NCI-H146 treated with DMSO at 0.1 percent for 48 hours (cell line): ENCODE data around the gene REG3G.
"Not testable (repeated sequence)": the region's sequence is repeated elsewhere in the genome, so short reads cannot be mapped to it uniquely, and the experiment has no call there.

Source experiments
- DNase-seq: peaks from one replicate; lab custom pipeline; 2025; ENCODE audit not compliant: unreplicated experiment; lab: John Stamatoyannopoulos, UW

REG3G gene

DNA sequence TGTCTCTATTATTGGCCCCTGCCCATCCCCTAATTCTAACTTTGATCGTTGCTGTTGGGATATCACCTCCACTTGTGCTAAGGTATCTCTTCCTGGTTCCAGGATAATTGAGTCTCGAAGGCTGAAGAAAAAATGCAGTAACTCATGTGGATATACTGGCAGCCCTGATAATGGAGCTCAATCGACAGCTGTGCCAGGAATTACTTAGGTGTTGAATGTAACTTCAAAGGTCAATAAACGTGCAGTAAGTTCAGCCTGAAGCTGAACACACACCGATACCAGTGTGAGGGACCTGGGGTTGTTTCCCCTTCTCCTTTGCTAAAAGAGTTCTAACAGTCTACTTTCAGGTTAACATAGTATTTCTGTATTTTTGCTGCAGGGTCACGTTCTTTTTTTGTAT, 11.9 kb upstream of the REG3G start:
- DNase-seq, result no peak

DNA sequence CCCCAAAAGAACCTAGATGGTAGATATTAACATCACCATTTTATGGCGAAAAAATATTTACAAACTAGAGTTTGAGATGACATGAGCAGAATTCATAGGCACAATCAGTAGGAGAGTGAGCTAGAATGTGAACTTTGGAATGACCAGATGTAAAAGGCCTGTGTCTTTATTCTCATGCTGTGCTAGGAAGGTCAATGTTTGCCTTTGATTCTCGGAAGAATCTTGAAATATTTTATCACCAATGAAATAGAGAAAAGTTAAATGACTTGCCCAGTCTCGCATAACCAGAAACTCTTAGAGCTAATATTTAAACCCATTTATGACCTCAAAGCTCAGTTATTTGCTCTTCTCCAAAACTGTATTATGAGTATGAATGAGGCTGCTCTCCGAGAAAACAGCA, 9.2 kb upstream of the REG3G start:
- DNase-seq, result no peak

DNA sequence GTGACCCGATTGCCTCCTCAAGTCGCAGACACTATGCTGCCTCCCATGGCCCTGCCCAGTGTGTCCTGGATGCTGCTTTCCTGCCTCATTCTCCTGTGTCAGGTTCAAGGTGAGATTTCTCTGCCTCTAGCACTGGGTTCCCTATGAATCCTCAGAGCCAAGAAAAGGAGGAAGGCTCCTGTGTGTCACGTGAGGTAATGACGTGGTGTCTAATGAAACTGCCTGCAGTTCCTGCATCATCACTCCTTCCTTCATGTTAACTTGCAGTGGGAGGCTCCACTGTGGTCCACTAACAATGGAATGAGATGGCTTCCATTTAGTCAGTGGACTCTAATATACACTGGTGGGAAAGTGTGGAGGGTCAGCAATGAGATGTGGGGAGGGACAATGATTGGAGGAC, 559 bp downstream of the REG3G start:
- no peak for DNase-seq

DNA sequence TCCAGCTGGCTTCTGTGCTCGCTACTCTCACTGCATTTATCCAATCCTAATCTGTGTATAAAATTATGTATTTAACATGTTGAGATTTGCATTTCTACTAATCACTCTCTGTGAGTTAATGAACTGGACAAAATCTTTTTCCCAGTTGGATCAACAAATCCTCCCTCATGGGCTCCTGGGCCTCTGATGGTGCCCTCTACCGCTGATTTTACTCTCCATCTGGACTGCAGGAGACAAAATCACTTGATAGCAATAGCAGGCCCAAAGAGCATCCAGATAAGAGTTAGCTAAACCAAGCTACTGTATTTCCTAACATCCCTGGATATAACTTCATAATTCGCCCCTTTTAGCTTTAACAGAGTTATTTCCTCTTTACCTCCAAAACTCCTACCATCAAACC, 14.4 kb downstream of the REG3G start:
- no peak for DNase-seq

DNA sequence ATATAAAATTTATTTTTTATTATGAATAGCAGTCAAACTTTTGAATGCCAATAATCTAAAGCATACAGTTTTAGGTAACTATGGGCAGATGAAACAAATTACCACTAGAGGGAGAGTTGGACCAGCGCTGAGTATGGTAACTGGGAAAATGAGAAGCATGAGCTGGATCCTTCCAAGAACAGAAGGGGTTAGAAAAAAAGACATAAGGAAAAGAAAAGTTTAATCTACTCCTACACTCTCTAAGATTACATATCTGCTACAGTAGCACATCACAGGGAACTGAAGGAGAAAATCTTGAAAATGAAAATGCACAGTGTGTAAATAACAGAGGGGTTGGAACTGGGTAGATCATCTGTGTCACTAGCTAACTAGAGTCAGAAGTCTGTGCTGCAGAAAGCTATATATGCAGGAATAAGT, 15.5 kb downstream of the REG3G start:
- peak; percentile 7 for DNase-seq

DNA sequence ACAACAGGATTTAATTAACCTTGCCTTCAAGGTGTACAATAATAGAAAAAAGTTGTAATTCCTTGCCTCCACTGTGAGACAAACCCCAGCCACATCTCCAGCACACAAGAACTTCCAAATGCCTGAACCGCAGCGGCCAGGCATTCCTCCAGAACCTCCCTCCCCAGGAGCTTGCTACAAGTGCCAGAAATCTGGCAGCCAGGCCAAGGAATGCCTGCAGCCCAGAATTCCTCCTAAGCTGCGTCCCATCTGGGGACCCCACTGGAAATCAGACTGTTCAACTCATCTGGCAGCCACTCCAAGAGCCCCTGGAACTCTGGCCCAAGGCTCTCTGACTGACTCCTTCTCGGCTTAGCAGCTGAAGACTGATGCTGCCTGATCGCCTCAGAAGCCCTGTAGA, 28.0 kb downstream of the REG3G start:
- not testable (repeated sequence) for DNase-seq

DNA sequence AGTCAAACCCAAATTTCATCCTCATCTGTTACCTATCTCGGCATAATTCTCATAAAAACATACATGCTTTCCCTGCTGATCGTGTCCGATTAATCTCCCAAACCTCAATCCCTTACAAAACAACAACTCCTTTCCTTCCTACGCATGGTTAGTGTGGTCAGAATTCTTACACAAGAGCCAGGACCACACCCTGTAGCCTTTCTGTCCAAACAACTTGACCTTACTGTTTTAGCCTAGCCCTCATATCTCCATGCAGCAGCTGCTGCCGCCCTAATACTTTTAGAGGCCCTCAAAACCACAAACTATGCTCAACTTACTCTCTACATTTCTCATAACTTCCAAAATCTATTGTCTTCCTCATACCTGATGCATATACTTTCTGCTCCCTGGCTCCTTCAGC, 29.3 kb downstream of the REG3G start:
- not testable (repeated sequence) for DNase-seq

DNA sequence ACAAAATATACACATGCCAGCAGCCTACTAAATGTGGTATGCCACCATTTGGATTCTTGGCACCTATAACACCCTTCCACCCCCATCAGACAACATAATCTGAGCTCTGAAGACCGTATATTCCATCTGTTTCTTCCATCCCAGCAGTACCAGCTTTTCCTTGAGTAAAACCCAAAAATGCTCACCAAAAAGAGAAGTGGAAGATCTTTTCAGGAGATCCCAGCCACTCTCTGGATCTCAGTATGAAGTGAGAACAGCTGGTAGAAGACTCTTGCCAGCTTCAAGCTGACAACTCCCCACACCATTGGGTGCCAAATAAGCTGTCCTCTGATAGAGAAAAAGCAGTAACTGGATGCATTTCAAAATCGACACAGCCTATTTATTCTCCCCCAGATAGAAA, 39.7 kb downstream of the REG3G start:
- no peak for DNase-seq

DNA sequence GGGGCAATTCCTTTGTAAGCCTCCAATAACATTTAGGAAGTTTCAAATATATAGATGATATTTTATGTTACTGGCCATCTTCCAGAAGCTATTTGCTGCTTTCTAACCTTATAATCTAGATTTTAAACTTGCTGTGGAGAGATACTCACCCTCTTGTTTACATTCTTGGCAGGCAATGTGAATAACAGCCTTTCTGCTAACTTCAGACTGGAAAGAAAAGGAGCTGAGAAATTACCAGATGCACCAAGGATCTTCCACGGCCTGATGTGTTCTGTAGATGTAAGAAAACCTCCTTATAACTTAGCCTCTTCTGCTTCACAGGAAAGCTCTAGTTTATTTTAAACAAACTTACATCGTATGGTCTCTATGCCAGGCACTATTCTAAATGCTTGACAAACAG, 45.6 kb downstream of the REG3G start:
- no peak for DNase-seq
